ENCODE results near the gene KCNMA1. TPM values are rescaled to one million over a fixed set of nuclear protein-coding genes. Genes with fewer than 3 reads are reported as not detected.
A peak's percentile ranks its signal among the peaks of the same experiment; 100 is the strongest.
"Not testable (repeated sequence)": the region's sequence is repeated elsewhere in the genome, so short reads cannot be mapped to it uniquely, and the experiment has no call there.

Gene KCNMA1
- 15.2 TPM for polyA plus RNA-seq (ENCODE audit: insufficient read length)

- DNase-seq = peak; percentile 63
Observed at GRCh38 chr10:77637532-77638320, at the start of gene KCNMA1. KCNMA1 (minus strand) TSS chr10:77637808.

- DNase-seq = no peak
Observed at GRCh38 chr10:77686650-77687417, 49.2 kb upstream of the KCNMA1 start.

DNA sequence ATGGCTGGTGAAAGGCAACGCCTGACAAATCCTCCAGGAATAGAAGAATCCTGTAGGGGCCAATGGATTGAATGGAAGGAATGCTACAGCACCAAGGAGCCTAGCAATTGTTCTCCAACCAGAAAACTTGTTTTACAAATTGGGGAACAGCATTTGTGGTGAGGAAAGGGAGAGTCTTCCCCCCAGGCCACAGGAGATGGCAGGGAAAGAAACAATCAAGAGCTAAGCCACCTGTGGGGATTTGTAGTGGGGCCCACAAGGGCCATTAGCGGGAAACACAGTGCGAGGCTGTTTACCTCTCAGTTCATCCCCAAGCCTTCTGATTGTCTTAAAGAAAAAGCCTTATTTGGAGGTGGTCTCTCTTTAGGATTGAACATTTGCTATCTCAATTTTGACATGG lies 48.5 kb upstream of the KCNMA1 start:
- DNase-seq = no peak

GRCh38 chr10:77685432-77685831 lies 47.8 kb upstream of the KCNMA1 start:
- DNase-seq = no peak

DNA sequence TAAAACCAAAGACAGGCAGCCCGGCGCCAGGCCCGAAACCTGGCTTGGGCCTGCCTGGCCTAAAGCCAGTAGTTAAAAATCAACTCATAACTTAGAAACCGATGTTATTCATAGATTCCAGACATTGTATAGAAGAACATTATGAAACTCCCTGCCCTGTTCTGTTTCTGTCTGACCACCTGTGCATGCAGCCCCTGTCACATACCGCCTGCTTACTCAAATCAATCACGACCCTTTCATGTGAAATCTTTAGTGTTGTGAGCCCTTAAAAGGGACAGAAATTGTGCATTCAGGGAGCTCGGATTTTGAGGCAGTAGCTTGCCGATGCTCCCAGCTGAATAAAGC lies 45.5 kb upstream of the KCNMA1 start:
- DNase-seq = not testable (repeated sequence)

DNA sequence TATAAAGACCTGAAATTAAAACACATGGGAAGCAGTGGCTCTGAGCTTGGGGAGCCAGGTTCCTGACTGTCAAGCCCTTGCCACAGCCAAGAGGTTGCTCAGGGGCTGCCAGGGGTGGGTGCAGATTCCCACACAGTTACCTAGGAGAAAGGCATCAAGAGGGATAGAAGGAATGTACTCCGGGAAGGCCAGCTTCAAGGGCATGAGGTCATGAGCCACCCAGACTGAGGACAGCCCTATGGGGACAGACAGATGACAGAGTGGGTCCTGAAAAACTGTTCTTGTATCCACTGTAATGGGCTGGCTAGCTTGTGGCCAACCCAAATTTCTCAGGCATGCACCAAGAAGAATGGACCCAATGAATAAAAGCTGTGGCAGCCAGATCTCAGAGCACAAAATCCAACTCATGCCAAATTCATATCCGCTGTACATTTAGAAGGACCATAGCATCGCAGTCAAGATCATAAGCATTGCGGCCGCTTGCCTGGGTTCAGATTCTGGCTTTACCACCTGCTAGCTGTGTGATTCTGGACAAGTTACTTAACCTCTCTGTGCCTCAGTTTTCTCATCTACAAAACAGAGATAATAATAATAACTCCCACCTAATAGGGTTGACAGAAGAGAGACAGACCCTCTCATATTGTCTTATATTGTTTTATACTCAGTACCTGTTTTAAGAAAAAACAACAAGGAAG lies 44.9 kb upstream of the KCNMA1 start:
- DNase-seq = no peak

DNA sequence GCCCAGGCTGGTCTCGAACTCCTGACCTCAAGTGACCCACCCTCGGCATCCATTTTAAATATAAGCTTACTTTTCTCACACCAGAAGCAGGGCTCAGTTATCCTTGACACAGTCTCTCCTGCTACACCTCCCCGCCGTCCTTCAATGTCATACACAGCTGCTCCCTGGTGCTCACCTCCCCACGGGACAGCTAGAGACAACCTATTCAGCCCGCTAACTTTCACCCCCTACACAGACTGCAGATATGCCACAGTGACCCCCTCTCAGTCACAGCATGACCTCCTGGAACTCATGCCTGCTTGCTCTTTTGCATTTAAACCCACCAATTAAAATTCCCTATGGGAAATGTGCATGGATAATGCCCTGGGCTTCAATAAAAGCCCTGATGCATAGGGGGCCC lies 44.2 kb upstream of the KCNMA1 start:
- DNase-seq = no peak

GRCh38 chr10:77680811-77681210 lies 43.2 kb upstream of the KCNMA1 start:
- DNase-seq = no peak

GRCh38 chr10:77680065-77680464 lies 42.5 kb upstream of the KCNMA1 start:
- DNase-seq = no peak

DNA sequence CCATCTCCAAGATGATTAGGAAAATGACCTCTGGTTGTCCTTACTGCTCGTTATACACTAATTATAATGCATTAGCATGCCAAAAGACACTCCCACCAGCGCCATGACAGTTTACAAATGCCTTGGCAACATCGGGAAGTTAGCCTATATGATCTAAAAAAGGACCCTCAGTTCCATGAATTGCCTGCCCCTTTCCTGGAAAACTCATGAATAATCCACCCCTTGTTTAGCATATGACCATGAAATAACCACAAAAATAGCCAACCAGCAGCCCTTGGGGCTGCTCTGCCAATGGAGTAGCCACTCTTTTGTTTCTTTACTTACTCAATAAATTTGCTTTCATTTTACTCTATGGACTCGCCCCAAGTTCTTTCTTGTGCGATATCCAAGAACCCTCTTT lies 41.6 kb upstream of the KCNMA1 start:
- no peak for DNase-seq

- no peak for DNase-seq
Observed at GRCh38 chr10:77678146-77678545, 40.5 kb upstream of the KCNMA1 start.

DNA sequence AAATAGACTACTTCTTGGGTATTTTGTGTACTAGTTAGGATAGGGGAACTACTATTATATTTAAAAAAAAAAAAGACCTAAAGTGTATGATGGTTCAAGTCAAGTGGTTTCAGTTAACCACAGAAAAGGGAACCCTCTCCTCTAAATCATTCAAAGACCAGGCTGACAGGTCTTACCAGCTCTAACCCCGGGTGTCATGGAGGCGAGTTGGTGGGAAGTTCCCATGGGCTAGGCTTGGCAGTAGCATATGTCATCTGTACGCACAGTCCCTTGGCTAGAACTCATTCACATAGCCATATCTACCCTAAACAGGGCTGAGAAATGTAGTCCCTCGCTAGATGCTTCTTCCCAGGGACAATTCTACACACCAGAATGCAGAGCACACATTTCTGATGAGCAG lies 37.7 kb upstream of the KCNMA1 start:
- no peak for DNase-seq

GRCh38 chr10:77673515-77674140 lies 36.0 kb upstream of the KCNMA1 start:
- no peak for DNase-seq

DNA sequence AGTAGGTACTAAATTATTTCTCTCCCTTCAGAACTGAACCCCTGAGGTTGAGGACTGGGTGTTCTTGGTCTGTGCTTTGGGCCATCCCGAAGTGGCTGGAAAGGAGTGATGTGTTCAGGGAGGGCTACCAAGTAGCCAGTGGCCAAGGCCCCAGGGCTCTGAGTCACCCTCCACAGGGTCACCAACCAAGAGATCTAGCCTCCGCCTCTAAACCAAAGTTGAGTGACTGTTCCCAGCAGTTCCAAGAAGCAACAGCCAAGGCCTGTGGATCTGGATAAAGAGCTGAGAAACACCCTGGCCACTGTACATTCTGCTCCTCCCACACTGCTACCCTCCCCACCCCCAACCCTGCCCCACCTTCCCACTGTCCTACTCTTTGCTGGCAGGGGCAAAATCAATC lies 35.5 kb upstream of the KCNMA1 start:
- DNase-seq = no peak

DNA sequence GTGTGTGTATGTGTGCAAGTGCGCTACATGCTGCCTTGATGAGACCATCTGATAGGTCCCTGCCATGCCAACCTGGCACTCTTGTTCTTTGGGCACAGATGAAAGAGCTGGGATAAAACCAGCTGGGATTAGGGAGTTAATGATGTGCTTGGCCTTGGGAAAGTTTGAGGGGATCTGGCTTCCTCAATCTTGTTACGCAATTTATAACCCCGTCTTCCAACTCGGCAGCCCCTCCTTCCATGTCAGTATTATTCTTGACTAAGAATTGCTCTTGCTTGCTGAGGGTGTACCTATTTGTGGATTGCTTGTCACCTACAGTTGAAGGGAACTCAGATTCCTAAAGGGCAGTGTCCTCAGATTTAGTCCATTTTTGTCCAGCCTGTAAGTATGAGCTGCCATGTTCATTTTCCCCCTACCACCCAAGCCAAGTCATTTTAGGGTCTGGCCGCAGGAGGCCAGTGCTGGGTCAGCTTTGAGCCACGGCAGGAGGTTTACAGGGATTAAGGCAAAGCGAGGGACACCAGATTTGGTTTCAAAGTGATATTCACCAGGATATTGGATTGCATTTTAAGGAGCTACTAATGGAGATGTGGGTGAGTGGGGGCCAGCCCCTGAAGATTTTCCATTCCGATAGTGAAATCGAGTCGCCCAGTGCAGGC lies 34.1 kb upstream of the KCNMA1 start:
- no peak for DNase-seq

DNA sequence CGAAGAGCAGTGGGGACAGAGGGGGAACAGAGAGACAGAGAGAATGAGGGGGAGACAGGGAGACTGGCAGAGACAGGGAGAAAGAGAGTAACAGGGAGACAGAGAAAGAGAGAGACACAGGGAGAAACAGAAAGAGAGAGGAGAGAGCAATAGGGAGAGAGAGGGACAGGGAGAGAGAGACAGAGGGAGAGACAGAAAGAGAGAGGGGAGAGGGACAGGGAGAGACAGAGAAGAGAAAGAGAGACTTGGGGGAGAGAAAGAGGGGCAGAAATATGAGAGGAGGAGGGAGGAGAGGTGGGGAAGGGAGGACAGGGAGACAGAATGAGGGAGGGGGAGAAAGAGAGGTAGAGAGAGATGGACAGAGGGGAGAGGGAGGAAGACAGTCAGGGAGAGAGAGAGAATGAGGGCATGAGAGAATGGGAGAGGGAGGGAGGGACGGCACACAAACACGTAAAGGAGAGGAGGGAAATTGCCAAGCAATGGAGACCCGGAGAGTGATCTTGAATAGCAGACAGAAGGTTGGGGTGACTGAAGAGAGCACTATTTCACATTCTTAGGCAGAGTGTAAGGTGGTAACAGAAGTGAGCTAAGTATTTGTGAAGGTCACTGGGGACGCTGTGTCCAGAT lies 33.3 kb upstream of the KCNMA1 start:
- DNase-seq = no peak

GRCh38 chr10:77669892-77670291 lies 32.3 kb upstream of the KCNMA1 start:
- DNase-seq = no peak

DNA sequence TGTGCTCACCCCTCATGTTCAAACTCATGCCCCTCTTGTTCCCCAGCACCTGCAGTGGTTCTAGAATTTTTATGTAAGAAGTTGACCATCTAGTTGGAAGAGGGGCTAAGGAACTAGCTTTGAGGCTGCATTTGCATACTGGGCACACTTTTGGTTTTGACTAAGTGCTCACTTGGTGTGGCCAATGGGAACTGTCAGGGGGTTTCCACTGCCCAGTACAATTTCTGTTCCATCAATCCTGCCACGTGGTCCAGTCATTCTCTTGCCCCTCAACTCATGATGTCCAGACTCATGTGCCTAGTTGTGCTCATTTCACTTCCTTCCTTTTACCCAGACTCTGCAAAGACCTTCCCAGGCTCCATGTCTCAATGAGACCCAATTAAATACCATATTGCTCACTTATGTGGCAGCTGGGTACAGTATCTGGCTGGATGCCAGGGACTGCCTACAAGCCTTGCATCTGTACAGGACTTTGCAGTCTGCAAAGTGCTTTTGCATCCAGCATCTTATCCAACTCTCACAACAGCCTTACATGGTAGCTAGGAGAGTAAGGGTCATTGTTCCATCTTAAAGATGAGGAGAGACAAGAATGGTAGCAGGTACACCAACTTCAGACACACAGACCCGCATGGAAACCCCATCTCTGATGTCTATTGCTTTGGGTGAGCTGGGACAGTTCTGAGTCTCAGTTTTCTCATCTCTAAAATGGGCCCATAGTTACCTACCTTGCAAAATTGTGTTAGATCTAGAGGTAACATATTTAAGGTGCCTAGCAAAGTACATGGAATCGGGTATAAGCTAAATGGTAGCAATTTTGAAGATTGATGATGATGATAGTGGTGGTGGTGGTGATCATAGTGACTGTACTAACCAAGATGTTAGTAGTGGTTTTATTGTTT lies 30.1 kb upstream of the KCNMA1 start:
- no peak for DNase-seq

DNA sequence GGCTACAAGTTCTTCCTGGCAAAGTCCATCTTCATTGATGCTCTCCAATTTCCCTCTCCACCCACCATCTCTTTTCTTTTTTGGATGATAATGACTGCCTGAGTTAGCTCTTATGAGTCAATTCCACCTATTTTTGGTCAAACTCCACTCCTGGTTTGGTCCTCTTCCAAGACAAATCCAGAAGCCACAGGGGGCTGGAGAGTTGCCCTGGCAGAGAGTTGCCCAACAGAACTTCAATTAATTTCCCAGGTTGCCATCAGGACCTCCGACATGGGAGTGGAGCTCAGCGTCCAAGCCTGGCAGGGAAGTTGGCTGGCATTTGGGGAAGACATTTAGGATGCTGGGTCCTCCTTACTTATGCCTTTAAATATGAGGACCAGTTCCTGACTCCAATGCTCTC lies 29.2 kb upstream of the KCNMA1 start:
- no peak for DNase-seq

DNA sequence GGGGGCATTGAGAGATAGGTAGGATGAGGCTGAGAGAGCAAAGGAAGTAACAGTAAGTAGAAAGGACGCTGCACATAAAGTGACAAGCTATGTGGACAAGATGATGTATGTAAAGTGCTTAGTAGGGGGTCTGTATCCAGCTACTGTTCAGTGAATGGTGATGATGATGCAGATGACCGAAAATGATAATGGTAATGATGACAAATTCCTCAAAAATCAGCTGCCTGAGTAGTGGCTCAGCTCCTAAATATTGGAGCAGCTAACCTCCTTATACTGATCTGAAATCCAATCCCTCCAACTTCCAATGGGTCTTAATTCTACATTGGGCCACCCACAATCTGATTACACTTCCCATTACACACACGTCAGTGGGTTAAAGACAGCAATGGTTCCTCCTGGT lies 27.1 kb upstream of the KCNMA1 start:
- no peak for DNase-seq

DNA sequence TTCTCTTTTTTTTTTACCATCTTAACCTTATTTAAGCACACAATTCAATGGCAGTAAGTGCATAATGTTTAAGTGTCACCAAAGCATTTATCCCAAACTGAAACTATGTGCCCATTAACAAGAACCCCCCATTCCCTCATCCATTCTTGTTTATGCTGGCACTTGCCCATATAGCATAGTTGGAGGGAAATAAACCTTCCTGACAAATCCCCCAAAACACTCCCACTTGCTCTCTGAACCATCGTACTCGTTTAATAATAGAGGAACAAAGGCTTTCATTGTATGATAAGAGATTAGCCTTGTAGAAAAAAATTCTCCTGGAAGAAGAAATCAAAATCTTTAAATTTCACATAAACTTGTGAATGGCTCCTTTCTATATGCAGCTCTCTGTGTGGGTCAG lies 26.4 kb upstream of the KCNMA1 start:
- DNase-seq = no peak

Data from hindlimb muscle (tissue), 1 donor.